ENCODE results near the gene NMT2. TPM values are rescaled to one million over a fixed set of nuclear protein-coding genes. Genes with fewer than 3 reads are reported as not detected.

The NMT2 gene
- total and polyA plus RNA-seq, 10 of the 15 experiments (the other 5 are each of a cell fraction or from before 2014, with no cell fraction given): 4.9 to 12.0 (median 9.2) TPM

DNA sequence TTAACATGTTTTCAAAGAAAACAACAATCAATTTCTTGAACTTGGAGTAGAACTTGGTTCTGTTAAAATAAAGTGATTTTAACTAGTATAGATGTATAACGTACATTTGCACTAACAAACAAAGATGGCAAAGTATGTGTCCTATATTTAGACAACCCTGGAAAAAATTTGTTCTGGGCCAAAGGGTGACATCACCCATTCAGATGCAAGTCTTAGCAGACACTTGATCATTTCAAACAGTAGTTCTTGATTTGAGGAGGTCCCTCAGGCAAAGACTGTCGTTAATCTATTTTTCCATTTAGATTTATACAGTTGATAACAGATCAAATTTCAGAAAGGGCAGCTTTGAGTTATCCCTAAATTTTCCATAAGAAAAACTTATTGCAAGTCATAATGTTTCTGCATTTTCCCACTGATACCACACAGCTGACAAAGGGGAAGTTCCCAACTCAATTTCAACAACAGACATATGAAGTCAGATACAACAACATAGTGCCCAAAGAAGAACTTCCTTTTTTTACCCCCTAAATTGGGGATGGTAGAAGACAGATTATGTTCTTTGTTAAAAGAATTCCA is 5.2 kb downstream of the NMT2 start:
- BruUV-seq (replicated peaks): no TSS peak
- Histone ChIP-seq H3K36me3 (ENCODE audit: control insufficient read depth in 2 of 2, insufficient read depth in 2 of 2, low read length in 1 of 2) (no peaks in the 10 kb centered on the region), H3K4me2 (ENCODE audit: control insufficient read depth, insufficient read depth) (no peak overlapping the region), H3K4me1 (ENCODE audit: control insufficient read depth, insufficient read depth, low read length) (no peaks in the 10 kb centered on the region), H3K9me3 (replicated peaks; ENCODE audit: control insufficient read depth, insufficient read depth, low read length) (no peaks in the 10 kb centered on the region), H3K4me3 (no peak overlapping the region), H3K27me3 (replicated peaks in 1 of 2; ENCODE audit: control insufficient read depth in 2 of 2, insufficient read depth in 2 of 2, low read length in 1 of 2) (no peaks in the 10 kb centered on the region), H3K79me2 (ENCODE audit: control insufficient read depth, insufficient read depth, low read length) (peaks cover 4% of the 10 kb centered on the region; the same call in 1 of the 2 replicates), H3K27ac (ENCODE audit: control insufficient read depth, insufficient read depth) (no peak overlapping the region), H2AFZ (ENCODE audit: control insufficient read depth, low read depth, low read length) (no peak overlapping the region), H3K9ac (ENCODE audit: control insufficient read depth, insufficient read depth, low read length) (no peak overlapping the region), H4K20me1 (ENCODE audit: control insufficient read depth, insufficient read depth) (no peaks in the 10 kb centered on the region)
- ChIA-PET CTCF (interaction anchor here (6.2 kb wide), 1 partner anchor 58 kb away, joined by 38 read pairs; no protein-coding TSS in a partner anchor), POLR2A (no interaction called here), RAD21 (ENCODE audit: unreplicated experiment) (interaction anchor here (2.4 kb wide), 1 partner anchor 40 kb away, joined by 6 read pairs; no protein-coding TSS in a partner anchor), SMC1A (ENCODE audit: uncharacterized antibody, unreplicated experiment) (interaction anchor here (8.5 kb wide), 1 partner anchor 22 kb away, joined by 86 read pairs; no protein-coding TSS in a partner anchor)
- intact Hi-C loops (cut with micrococcal nuclease; ENCODE audit: unreplicated experiment) (no loop called here), in situ Hi-C loops (cut with MboI) (loop anchor here (25.0 kb wide), 1 partner anchor 1274 kb away; the partner anchor contains the start of gene PTER)
- ATAC-seq (no peak), FAIRE-seq (no peak), DNase-seq (ENCODE audit: low read depth, low spot score) (no peak)
- 100% methylated on average over 2 of the region's 2 CpGs for WGBS (ENCODE audit: insufficient coverage, insufficient replicate concordance, low lambda C conversion rate, missing lambda C conversion rate)
- TF ChIP-seq LARP7 (IDR thresholded peaks at IDR 0.05) (no peak), IKZF2 (IDR thresholded peaks at IDR 0.05) (peak in 1 of 2 experiments; percentile 30; a peak in 1 of 4 replicates), ZNF24 (IDR thresholded peaks at IDR 0.05) (no peak), FOXK2 (IDR thresholded peaks at IDR 0.05) (no peak), TAF1 (IDR thresholded peaks at IDR 0.05; ENCODE audit: borderline replicate concordance, low read depth, low read length) (no peak), SMAD1 (IDR thresholded peaks at IDR 0.05; ENCODE audit: low read depth, partially characterized antibody) (no peak)

DNA sequence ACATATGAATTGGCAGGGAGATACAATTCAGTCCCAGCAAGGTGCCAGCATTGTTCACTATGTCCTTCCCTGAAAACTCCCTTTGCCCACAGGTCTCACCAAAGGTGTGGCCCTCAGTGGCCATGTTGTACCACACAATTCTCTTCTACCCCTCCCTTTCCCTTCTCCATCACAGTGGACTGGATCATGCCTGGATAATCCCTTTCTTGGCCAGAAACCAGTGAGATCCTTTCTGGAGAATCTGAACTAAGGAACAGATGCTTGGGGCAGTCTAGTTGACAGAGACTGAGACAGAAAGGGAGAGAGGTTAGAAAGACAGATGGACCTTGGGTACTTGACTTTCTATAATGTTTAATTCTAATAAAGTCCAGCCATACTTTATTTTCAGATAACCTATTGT is 9.5 kb downstream of the NMT2 start:
- intact Hi-C loops (cut with micrococcal nuclease; ENCODE audit: unreplicated experiment) (no loop called here), in situ Hi-C loops (cut with MboI) (loop anchor here (25.0 kb wide), 1 partner anchor 1278 kb away; the partner anchor contains the start of gene PTER)
- ChIA-PET SMC1A (ENCODE audit: uncharacterized antibody, unreplicated experiment) (interaction anchor here (1.0 to 1.2 kb wide), 2 partner anchors 8 to 17 kb away, joined by 3 to 5 read pairs; no protein-coding TSS in a partner anchor), RAD21 (ENCODE audit: unreplicated experiment) (interaction anchor here (0.6 kb wide), 1 partner anchor 9 kb away, joined by 3 read pairs; no protein-coding TSS in a partner anchor), POLR2A (no interaction called here), CTCF (interaction anchor here (1.2 kb wide), 1 partner anchor 52 kb away, joined by 3 read pairs; no protein-coding TSS in a partner anchor)
- BruUV-seq (replicated peaks): no TSS peak
- Histone ChIP-seq H4K20me1 (ENCODE audit: control insufficient read depth, insufficient read depth) (no peaks in the 10 kb centered on the region), H3K4me1 (ENCODE audit: control insufficient read depth, insufficient read depth, low read length) (no peaks in the 10 kb centered on the region), H3K36me3 (ENCODE audit: control insufficient read depth in 2 of 2, insufficient read depth in 2 of 2, low read length in 1 of 2) (no peaks in the 10 kb centered on the region), H3K4me3 (no peak overlapping the region), H3K27ac (ENCODE audit: control insufficient read depth, insufficient read depth) (no peak overlapping the region), H3K9ac (ENCODE audit: control insufficient read depth, insufficient read depth, low read length) (no peak overlapping the region), H3K4me2 (ENCODE audit: control insufficient read depth, insufficient read depth) (no peak overlapping the region), H2AFZ (ENCODE audit: control insufficient read depth, low read depth, low read length) (no peak overlapping the region), H3K27me3 (replicated peaks in 1 of 2; ENCODE audit: control insufficient read depth in 2 of 2, insufficient read depth in 2 of 2, low read length in 1 of 2) (no peaks in the 10 kb centered on the region), H3K9me3 (replicated peaks; ENCODE audit: control insufficient read depth, insufficient read depth, low read length) (no peaks in the 10 kb centered on the region), H3K79me2 (ENCODE audit: control insufficient read depth, insufficient read depth, low read length) (peaks cover 1% of the 10 kb centered on the region; the same call in 1 of the 2 replicates)
- FAIRE-seq (no peak), DNase-seq (ENCODE audit: low read depth, low spot score) (no peak), ATAC-seq (no peak)
- TF ChIP-seq LARP7 (IDR thresholded peaks at IDR 0.05): no peak
- no peak for TF ChIP-seq YBX1 (IDR thresholded peaks at IDR 0.05)
- TF ChIP-seq KLF5 (IDR thresholded peaks at IDR 0.05; ENCODE audit: partially characterized antibody): no peak
- no peak for TF ChIP-seq ESRRA (IDR thresholded peaks at IDR 0.05; ENCODE audit: low read length)
- TF ChIP-seq, protein P1, sequence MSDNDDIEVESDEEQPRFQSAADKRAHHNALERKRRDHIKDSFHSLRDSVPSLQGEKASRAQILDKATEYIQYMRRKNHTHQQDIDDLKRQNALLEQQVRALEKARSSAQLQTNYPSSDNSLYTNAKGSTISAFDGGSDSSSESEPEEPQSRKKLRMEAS (IDR thresholded peaks at IDR 0.05; ENCODE audit: low read depth, low read length): no peak
- TF ChIP-seq NR2F1 (conservative IDR thresholded peaks at IDR 0.05): no peak
- TF ChIP-seq, protein P2, sequence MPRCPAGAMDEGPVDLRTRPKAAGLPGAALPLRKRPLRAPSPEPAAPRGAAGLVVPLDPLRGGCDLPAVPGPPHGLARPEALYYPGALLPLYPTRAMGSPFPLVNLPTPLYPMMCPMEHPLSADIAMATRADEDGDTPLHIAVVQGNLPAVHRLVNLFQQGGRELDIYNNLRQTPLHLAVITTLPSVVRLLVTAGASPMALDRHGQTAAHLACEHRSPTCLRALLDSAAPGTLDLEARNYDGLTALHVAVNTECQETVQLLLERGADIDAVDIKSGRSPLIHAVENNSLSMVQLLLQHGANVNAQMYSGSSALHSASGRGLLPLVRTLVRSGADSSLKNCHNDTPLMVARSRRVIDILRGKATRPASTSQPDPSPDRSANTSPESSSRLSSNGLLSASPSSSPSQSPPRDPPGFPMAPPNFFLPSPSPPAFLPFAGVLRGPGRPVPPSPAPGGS (IDR thresholded peaks at IDR 0.05; ENCODE audit: borderline replicate concordance, insufficient read depth, low read depth, low read length, poor library complexity, severe bottlenecking): no peak
- TF ChIP-seq GABPA (IDR thresholded peaks at IDR 0.05; ENCODE audit: low read depth): no peak
- TF ChIP-seq RAD21 (IDR thresholded peaks at IDR 0.05; ENCODE audit: insufficient read depth, low read depth, low read length): no peak
- TF ChIP-seq, protein P3, sequence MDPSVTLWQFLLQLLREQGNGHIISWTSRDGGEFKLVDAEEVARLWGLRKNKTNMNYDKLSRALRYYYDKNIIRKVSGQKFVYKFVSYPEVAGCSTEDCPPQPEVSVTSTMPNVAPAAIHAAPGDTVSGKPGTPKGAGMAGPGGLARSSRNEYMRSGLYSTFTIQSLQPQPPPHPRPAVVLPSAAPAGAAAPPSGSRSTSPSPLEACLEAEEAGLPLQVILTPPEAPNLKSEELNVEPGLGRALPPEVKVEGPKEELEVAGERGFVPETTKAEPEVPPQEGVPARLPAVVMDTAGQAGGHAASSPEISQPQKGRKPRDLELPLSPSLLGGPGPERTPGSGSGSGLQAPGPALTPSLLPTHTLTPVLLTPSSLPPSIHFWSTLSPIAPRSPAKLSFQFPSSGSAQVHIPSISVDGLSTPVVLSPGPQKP (IDR thresholded peaks at IDR 0.05; ENCODE audit: low read depth, low read length): no peak
- no peak for TF ChIP-seq CHD2 (IDR thresholded peaks at IDR 0.05; ENCODE audit: borderline replicate concordance, low read depth, low read length)

Data from GM12878 (cell line).